GM12878 (cell line): Measurements from ENCODE around the gene PREX1. TPM values are rescaled to one million over a fixed set of nuclear protein-coding genes. Genes with fewer than 3 reads are reported as not detected.

Experiments used
- ATAC-seq: fragments of 200-7000 bp; cut with Tn5 transposase; 3 replicates; pipeline ENCODE4 v1.9.1; 2020; ENCODE audit warnings: mild to moderate bottlenecking, moderate library complexity
- BruUV-seq: library from RNA; stranded (reverse); fragments of 400-500 nt; replicated peaks from 2 replicates; lab custom pipeline; 2021; lab: Mats Ljungman, UMichigan
- CTCF ChIA-PET: fragments of 300-600 bp; sonication (Branson Sonifier 250); formaldehyde crosslinking; extraction: SDS; loops from one replicate; lab custom pipeline; 2021; ENCODE audit warnings: inconsistent platforms; lab: Yijun Ruan, JAX
- POLR2A ChIA-PET: fragments of 350-600 bp; formaldehyde crosslinking; extraction: SDS; loops from one replicate; lab custom pipeline; 2021; ENCODE audit warnings: inconsistent platforms; lab: Charles Lee
- RAD21 ChIA-PET: fragments of 300-600 bp; sonication (Branson Sonifier 250); formaldehyde crosslinking; loops from one replicate; lab custom pipeline; 2023; ENCODE audit warnings: antibody characterized with exemption; ENCODE audit not compliant: unreplicated experiment; lab: Charles Lee
- SMC1A ChIA-PET: fragments of 300-600 bp; sonication (Branson Sonifier 250); formaldehyde crosslinking; loops from one replicate; lab custom pipeline; 2023; ENCODE audit not compliant: unreplicated experiment, uncharacterized antibody; lab: Charles Lee
- DNase-seq: peaks from one replicate; pipeline ENCODE4 v3.0.0-alpha.2; 2011; ENCODE audit warnings: low read depth, low spot score
- FAIRE-seq: peaks from 3 replicates; lab custom pipeline; 2011; peaks lifted over from hg19 to GRCh38; lab: Jason Lieb, UNC
- H2AFZ ChIP-seq: 2 replicates; pipeline ENCODE4 v1.6.0; 2011; ENCODE audit warnings: low read depth, low read length, control low read depth; ENCODE audit not compliant: control insufficient read depth
- H3K27ac ChIP-seq: 2 replicates; pipeline ENCODE4 v1.5.1; 2011; ENCODE audit warnings: control low read depth; ENCODE audit not compliant: control insufficient read depth, insufficient read depth
- H3K27me3 ChIP-seq, 2 experiments: replicated peaks in 1 of 2; 2 replicates each; pipeline versions ENCODE4 v1.6.0 to v1.6.1; 2011; ENCODE audit warnings: low read length in 1 of 2; ENCODE audit not compliant: control insufficient read depth in 2 of 2, insufficient read depth in 2 of 2
- H3K36me3 ChIP-seq, 2 experiments: 2 replicates each; pipeline ENCODE4 v1.5.1; 2011; ENCODE audit warnings: low read length in 1 of 2; ENCODE audit not compliant: control insufficient read depth in 2 of 2, insufficient read depth in 2 of 2
- H3K4me1 ChIP-seq: 2 replicates; pipeline ENCODE4 v1.6.1; 2011; ENCODE audit warnings: mild to moderate bottlenecking, low read length, moderate library complexity, mixed read lengths; ENCODE audit not compliant: control insufficient read depth, insufficient read depth
- H3K4me2 ChIP-seq: 2 replicates; pipeline ENCODE4 v1.6.0; 2011; ENCODE audit warnings: control low read depth; ENCODE audit not compliant: control insufficient read depth, insufficient read depth
- H3K4me3 ChIP-seq: fragments of 200-600 bp; sonication (generic); 2 replicates; pipeline ENCODE4 v1.5.1; 2016
- H3K79me2 ChIP-seq: 2 replicates; pipeline ENCODE4 v1.6.0; 2011; ENCODE audit warnings: low read length; ENCODE audit not compliant: control insufficient read depth, insufficient read depth
- H3K9ac ChIP-seq: 2 replicates; pipeline ENCODE4 v1.8.0; 2011; ENCODE audit warnings: low read length, control low read depth, mixed read lengths; ENCODE audit not compliant: control insufficient read depth, insufficient read depth
- H3K9me3 ChIP-seq: replicated peaks from 3 replicates; pipeline ENCODE4 v1.5.1; 2011; ENCODE audit warnings: mild to moderate bottlenecking, low read length; ENCODE audit not compliant: control insufficient read depth, insufficient read depth
- H4K20me1 ChIP-seq: 2 replicates; pipeline ENCODE4 v1.6.0; 2011; ENCODE audit not compliant: control insufficient read depth, insufficient read depth
- BCL3 ChIP-seq: IDR thresholded peaks from 2 replicates; pipeline ENCODE4 v1.6.1; 2011; ENCODE audit warnings: borderline replicate concordance, low read depth, mild to moderate bottlenecking, moderate library complexity, low read length; ENCODE audit not compliant: insufficient read depth, poor library complexity, severe bottlenecking
- BHLHE40 ChIP-seq, 2 experiments: fragments of 450-650 bp in 1 of 2; IDR thresholded peaks; 2 replicates each; pipeline ENCODE4 v1.6.1; 2011 to 2017; ENCODE audit warnings: low read depth in 2 of 2, borderline replicate concordance in 1 of 2, improper control_type of control experiment in 1 of 2, low read length in 1 of 2, mild to moderate bottlenecking in 1 of 2
- ELK1 ChIP-seq: IDR thresholded peaks from 2 replicates; pipeline ENCODE4 v1.6.1; 2012; ENCODE audit warnings: low read depth, low read length, improper control_type of control experiment
- EP300 ChIP-seq, 2 experiments: fragments of 150-350 bp in 1 of 2; IDR thresholded peaks; 2 replicates each; pipeline ENCODE4 v1.6.1; 2011 to 2012; ENCODE audit warnings: low read depth in 2 of 2, low read length in 2 of 2, borderline replicate concordance in 1 of 2, improper control_type of control experiment in 1 of 2, inconsistent platforms in 1 of 2; ENCODE audit not compliant: control insufficient read depth in 1 of 2
- GATAD2B ChIP-seq: fragments of 450-650 bp; conservative IDR thresholded peaks from 2 replicates; pipeline ENCODE4 v1.6.1; 2017; ENCODE audit warnings: low read depth, mild to moderate bottlenecking, moderate library complexity
- HDGF ChIP-seq: fragments of 450-650 bp; IDR thresholded peaks from 2 replicates; pipeline ENCODE4 v1.6.1; 2016; ENCODE audit warnings: antibody characterized with exemption
- NBN ChIP-seq: fragments of 450-650 bp; IDR thresholded peaks from 2 replicates; pipeline ENCODE4 v1.6.1; 2016
- NFIC ChIP-seq: IDR thresholded peaks from 2 replicates; pipeline ENCODE4 v1.6.1; 2012; ENCODE audit warnings: low read depth, mild to moderate bottlenecking, inconsistent platforms, low read length, moderate library complexity
- NFYA ChIP-seq: IDR thresholded peaks from 2 replicates; pipeline ENCODE4 v1.6.1; 2011; ENCODE audit warnings: low read depth, mild to moderate bottlenecking, low read length, improper control_type of control experiment, borderline replicate concordance
- POLR2A ChIP-seq: IDR thresholded peaks from 2 replicates; pipeline ENCODE4 v1.6.1; 2011; ENCODE audit warnings: low read depth, mild to moderate bottlenecking, low read length
- RELB ChIP-seq: fragments of 450-650 bp; IDR thresholded peaks from 2 replicates; pipeline ENCODE4 v1.6.1; 2017; ENCODE audit warnings: low read depth, mild to moderate bottlenecking, moderate library complexity
- RFX5 ChIP-seq: IDR thresholded peaks from 2 replicates; pipeline ENCODE4 v1.6.1; 2011; ENCODE audit warnings: low read depth, low read length, improper control_type of control experiment
- SIX5 ChIP-seq: IDR thresholded peaks from 2 replicates; pipeline ENCODE4 v1.6.1; 2011; ENCODE audit warnings: mild to moderate bottlenecking, low read depth, low read length, moderate library complexity; ENCODE audit not compliant: severe bottlenecking
- WGBS: methylation state at CpG from one replicate; pipeline ENCODE4 v1.1.6; 2016; ENCODE audit warnings: low lambda C conversion rate; ENCODE audit not compliant: insufficient replicate concordance, insufficient coverage; ENCODE audit errors: missing lambda C conversion rate; 5-methylcytosine and 5-hydroxymethylcytosine counted together
- in situ Hi-C: fragments of 300-500 bp; cut with MboI; formaldehyde crosslinking; loops from 9 replicates; pipeline ENCODE4 v1.14.3; 2018; ENCODE audit warnings: mixed read lengths
- intact Hi-C: fragments of 100-400 bp; cut with micrococcal nuclease; formaldehyde crosslinking; loops from one replicate; pipeline ENCODE4 v1.14.2; 2022; ENCODE audit not compliant: unreplicated experiment
- polyA plus RNA-seq, 11 experiments: library from polyadenylated mRNA; depleted of rRNA in 4 of 11; unstranded in 6 of 11; stranded (reverse) in 5 of 11; fragments of >200 nt; fragmentation: Nextera tagmentation in 4 of 11; fragmentation: Illumina TruSeq in 1 of 11; extraction: Ambion mirVana in 4 of 11; extraction: Trizol in 1 of 11; gene quantifications; 1 replicate in 1 of 11; 2 replicates in 10 of 11; pipeline versions ENCODE4 v1.2.1 to v1.2.3, GENCODE V29; 2011 to 2016; ENCODE audit warnings: inconsistent platforms in 2 of 11, missing spikeins in 2 of 11, low read depth in 1 of 11
- total RNA-seq, 4 experiments: library from RNA; depleted of rRNA in 3 of 4; stranded (reverse); fragments of >200 nt in 3 of 4; fragmentation: Illumina TruSeq in 1 of 4; extraction: Trizol in 1 of 4; gene quantifications; 2 replicates each; pipeline versions ENCODE4 v1.2.1 to v1.2.3, GENCODE V29; 2013 to 2021
- TF ChIP-seq, protein P1 (sequence below): fragments of 450-650 bp; IDR thresholded peaks from 2 replicates; pipeline ENCODE4 v1.6.1; 2017; ENCODE audit warnings: antibody characterized with exemption, mild to moderate bottlenecking, moderate library complexity
- TF ChIP-seq, protein P2 (sequence below), 3 experiments: IDR thresholded peaks in 2 of 3; conservative IDR thresholded peaks in 1 of 3; 2 replicates each; pipeline ENCODE4 v1.5.1; 2011; ENCODE audit warnings: low read depth in 3 of 3, low read length in 3 of 3, mild to moderate bottlenecking in 3 of 3, control low read depth in 2 of 3, moderate library complexity in 2 of 3, inconsistent platforms in 1 of 3, mixed read lengths in 1 of 3; ENCODE audit not compliant: control insufficient read depth in 2 of 3, insufficient read depth in 1 of 3; ENCODE audit errors: extremely low read depth in 1 of 3

The PREX1 gene
- total and polyA plus RNA-seq, 10 of the 15 experiments (the other 5 are each of a cell fraction or from before 2014, with no cell fraction given): 2.6 to 114 (median 38.9) TPM

GRCh38 chr20:48736636-48737035 is 91.2 kb downstream of the PREX1 start:
- intact Hi-C loops (no loop called here), in situ Hi-C loops (no loop called here)
- no peak for ATAC-seq
- no peak overlapping the region for H3K4me2 ChIP-seq
- peaks cover 49% of the 10 kb centered on the region for H3K4me1 ChIP-seq
- H3K79me2 ChIP-seq: peaks cover 26% of the 10 kb centered on the region
- no peak for DNase-seq
- H4K20me1 ChIP-seq: no peaks in the 10 kb centered on the region
- H3K9ac ChIP-seq: no peak overlapping the region
- ChIA-PET SMC1A (interaction anchor here (1.2 to 9.0 kb wide), 2 partner anchors 8 to 21 kb away, joined by 3 to 141 read pairs; no protein-coding TSS in a partner anchor), CTCF (no interaction called here), POLR2A (no interaction called here), RAD21 (interaction anchor here (3.2 to 4.9 kb wide), 3 partner anchors 52 to 169 kb away, joined by 20 to 42 read pairs (median 25); partner anchors contain the start of gene PREX1)
- no TSS peak for BruUV-seq
- H3K9me3 ChIP-seq: no peaks in the 10 kb centered on the region
- H3K4me3 ChIP-seq: no peak overlapping the region
- no peak overlapping the region for H3K27ac ChIP-seq
- peaks cover 36 to 39% of the 10 kb centered on the region in 2 experiments for H3K36me3 ChIP-seq
- WGBS: 63% methylated on average over 2 of the region's 2 CpGs
- H2AFZ ChIP-seq: no peak overlapping the region
- H3K27me3 ChIP-seq: no peaks in the 10 kb centered on the region
- FAIRE-seq: no peak
- no peak for TF ChIP-seq GATAD2B
- no peak for TF ChIP-seq NFIC
- no peak for TF ChIP-seq NFYA
- TF ChIP-seq SIX5: no peak
- no peak for TF ChIP-seq ELK1
- TF ChIP-seq, protein P1, sequence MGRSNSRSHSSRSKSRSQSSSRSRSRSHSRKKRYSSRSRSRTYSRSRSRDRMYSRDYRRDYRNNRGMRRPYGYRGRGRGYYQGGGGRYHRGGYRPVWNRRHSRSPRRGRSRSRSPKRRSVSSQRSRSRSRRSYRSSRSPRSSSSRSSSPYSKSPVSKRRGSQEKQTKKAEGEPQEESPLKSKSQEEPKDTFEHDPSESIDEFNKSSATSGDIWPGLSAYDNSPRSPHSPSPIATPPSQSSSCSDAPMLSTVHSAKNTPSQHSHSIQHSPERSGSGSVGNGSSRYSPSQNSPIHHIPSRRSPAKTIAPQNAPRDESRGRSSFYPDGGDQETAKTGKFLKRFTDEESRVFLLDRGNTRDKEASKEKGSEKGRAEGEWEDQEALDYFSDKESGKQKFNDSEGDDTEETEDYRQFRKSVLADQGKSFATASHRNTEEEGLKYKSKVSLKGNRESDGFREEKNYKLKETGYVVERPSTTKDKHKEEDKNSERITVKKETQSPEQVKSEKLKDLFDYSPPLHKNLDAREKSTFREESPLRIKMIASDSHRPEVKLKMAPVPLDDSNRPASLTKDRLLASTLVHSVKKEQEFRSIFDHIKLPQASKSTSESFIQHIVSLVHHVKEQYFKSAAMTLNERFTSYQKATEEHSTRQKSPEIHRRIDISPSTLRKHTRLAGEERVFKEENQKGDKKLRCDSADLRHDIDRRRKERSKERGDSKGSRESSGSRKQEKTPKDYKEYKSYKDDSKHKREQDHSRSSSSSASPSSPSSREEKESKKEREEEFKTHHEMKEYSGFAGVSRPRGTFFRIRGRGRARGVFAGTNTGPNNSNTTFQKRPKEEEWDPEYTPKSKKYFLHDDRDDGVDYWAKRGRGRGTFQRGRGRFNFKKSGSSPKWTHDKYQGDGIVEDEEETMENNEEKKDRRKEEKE: no peak
- TF ChIP-seq POLR2A: no peak
- no peak for TF ChIP-seq EP300 (IDR thresholded peaks at IDR 0.05; ENCODE audit: borderline replicate concordance in 1 of 2, control insufficient read depth in 1 of 2, low read depth in 2 of 2, low read length in 2 of 2)
- TF ChIP-seq RELB: no peak
- no peak for TF ChIP-seq HDGF
- no peak for TF ChIP-seq BCL3
- TF ChIP-seq BHLHE40 (IDR thresholded peaks at IDR 0.05; ENCODE audit: borderline replicate concordance in 1 of 2, low read depth in 2 of 2, low read length in 1 of 2): no peak
- TF ChIP-seq RFX5: no peak
- TF ChIP-seq, protein P2, sequence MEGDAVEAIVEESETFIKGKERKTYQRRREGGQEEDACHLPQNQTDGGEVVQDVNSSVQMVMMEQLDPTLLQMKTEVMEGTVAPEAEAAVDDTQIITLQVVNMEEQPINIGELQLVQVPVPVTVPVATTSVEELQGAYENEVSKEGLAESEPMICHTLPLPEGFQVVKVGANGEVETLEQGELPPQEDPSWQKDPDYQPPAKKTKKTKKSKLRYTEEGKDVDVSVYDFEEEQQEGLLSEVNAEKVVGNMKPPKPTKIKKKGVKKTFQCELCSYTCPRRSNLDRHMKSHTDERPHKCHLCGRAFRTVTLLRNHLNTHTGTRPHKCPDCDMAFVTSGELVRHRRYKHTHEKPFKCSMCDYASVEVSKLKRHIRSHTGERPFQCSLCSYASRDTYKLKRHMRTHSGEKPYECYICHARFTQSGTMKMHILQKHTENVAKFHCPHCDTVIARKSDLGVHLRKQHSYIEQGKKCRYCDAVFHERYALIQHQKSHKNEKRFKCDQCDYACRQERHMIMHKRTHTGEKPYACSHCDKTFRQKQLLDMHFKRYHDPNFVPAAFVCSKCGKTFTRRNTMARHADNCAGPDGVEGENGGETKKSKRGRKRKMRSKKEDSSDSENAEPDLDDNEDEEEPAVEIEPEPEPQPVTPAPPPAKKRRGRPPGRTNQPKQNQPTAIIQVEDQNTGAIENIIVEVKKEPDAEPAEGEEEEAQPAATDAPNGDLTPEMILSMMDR (IDR thresholded peaks at IDR 0.05 in 2 of 3, conservative IDR thresholded peaks at IDR 0.05 in 1 of 3; ENCODE audit: control insufficient read depth in 2 of 3, extremely low read depth in 1 of 3, insufficient read depth in 1 of 3, low read depth in 3 of 3, low read length in 3 of 3): no peak
- no peak for TF ChIP-seq NBN
